WERI-Rb-1 (cell line): ENCODE data around the gene DST.

Experiments used
- DNase-seq: peaks from one replicate; pipeline ENCODE4 v3.0.0-alpha.2; 2020
- H3K27ac ChIP-seq: fragments of 250-450 bp; sonication (Bioruptor Pico); 2 replicates; pipeline ENCODE4 v1.5.1; 2020; ENCODE audit warnings: mild to moderate bottlenecking, moderate library complexity
- H3K27me3 ChIP-seq: fragments of 250-450 bp; sonication (Bioruptor Pico); 2 replicates; pipeline ENCODE4 v1.5.1; 2021; ENCODE audit warnings: mild to moderate bottlenecking, low read depth, moderate library complexity; ENCODE audit not compliant: insufficient read depth, severe bottlenecking
- H3K36me3 ChIP-seq: fragments of 250-450 bp; sonication (Bioruptor Pico); 2 replicates; pipeline ENCODE4 v1.5.1; 2020; ENCODE audit warnings: mild to moderate bottlenecking, moderate library complexity
- H3K4me3 ChIP-seq: 2 replicates; pipeline ENCODE4 v1.5.1; 2011; ENCODE audit warnings: low read depth, mild to moderate bottlenecking, control low read depth, low read length
- H3K9me3 ChIP-seq: fragments of 250-450 bp; sonication (Bioruptor Pico); 2 replicates; pipeline ENCODE4 v1.5.1; 2021; ENCODE audit warnings: mild to moderate bottlenecking, moderate library complexity; ENCODE audit not compliant: severe bottlenecking
- TF ChIP-seq, protein P1 (sequence below): IDR thresholded peaks from 2 replicates; pipeline ENCODE4 v1.5.1; 2011; ENCODE audit warnings: low read depth, mild to moderate bottlenecking, control low read depth, inconsistent platforms, low read length

DST gene

DNA sequence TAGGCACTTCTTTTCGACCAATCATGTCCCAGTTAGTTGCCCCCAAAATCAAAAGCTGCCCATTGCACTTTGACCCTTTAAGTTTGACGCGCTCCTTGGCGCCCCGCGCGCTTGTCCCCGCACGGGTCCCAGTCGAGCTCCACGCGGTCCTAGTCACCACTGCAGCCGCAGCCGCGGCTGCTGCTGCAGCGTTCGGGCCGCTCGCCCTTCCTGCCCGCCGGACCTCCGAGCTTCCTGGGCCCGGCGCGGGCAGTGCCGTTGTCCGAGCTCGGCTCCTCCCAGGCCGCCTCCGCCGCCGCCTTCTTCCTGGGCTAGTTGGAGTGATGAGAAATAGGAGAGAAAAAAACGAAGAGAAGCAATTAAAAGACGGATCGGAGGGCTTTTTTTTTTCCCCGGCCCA is 209.6 kb downstream of the DST start:
- peaks cover 3% of the 10 kb centered on the region for H3K9me3 ChIP-seq
- H3K4me3 ChIP-seq = no peak overlapping the region
- no peaks in the 10 kb centered on the region for H3K36me3 ChIP-seq
- TF ChIP-seq, protein P1, sequence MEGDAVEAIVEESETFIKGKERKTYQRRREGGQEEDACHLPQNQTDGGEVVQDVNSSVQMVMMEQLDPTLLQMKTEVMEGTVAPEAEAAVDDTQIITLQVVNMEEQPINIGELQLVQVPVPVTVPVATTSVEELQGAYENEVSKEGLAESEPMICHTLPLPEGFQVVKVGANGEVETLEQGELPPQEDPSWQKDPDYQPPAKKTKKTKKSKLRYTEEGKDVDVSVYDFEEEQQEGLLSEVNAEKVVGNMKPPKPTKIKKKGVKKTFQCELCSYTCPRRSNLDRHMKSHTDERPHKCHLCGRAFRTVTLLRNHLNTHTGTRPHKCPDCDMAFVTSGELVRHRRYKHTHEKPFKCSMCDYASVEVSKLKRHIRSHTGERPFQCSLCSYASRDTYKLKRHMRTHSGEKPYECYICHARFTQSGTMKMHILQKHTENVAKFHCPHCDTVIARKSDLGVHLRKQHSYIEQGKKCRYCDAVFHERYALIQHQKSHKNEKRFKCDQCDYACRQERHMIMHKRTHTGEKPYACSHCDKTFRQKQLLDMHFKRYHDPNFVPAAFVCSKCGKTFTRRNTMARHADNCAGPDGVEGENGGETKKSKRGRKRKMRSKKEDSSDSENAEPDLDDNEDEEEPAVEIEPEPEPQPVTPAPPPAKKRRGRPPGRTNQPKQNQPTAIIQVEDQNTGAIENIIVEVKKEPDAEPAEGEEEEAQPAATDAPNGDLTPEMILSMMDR = no peak
- H3K27me3 ChIP-seq = no peaks in the 10 kb centered on the region
- no peak for DNase-seq
- H3K27ac ChIP-seq = no peak overlapping the region

DNA sequence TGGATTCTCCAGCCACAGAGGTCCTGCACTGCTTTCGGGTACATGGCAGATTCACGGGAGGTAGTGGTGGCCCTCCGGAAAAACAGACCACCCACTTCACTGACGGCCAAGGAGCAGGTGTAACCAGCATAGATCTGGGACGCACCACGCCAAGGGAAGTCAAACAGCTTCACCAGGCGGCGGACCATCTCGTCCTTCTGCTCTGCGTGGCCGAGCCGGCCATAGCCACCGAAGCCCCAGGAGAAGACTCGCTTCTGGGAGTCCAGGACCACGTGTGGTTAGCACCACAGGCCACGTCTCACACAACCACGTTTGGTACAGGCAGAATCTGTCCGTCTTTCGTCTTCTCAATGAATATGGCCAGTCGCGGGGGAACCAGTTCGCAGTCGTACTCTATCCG is 210.5 kb downstream of the DST start:
- no peak overlapping the region for H3K4me3 ChIP-seq

DNA sequence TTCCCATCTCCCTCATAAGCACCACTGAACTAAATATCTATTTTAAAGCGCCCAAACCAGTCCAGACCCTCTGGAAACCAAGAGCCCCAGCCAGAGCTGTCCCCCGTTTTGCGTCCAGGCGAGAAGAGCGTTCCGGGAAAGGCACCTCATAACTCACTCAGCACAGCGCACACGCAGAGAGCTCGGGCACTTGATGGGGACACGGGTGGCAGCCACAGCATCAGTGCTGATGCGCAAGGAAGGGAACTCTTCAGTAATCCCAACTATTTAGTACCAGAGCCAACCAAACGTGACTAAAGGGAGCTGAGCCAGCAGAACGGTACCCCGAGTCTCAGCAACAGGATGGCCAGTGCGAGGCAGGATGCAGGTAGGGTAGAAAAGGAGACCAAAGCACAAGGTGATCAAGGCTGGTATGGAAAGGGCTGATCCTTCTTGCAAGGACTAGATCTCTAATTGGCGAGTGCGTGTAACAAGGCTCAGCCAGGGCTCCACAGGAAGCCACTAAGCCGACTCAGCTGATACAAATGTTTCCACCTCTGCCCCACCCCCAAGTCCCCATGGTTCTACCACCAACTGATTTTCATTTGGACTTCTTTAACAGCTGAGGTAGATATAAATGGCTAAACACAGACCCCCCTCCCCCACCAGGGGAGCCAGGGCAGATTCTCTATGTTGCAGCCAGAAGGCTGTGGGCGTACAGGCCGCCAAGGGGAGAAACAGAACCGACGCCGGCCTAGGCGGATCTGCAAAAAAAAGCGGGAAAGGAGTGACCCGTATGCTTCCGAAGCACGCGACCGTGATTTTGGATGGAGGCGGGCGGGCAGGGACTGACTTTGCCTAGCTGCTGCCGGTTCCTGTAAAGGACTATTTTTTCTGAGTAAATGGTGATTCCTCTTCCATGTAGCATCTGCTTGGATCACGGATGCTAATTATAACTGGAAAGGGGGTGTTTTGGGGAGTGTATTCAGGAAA is 211.8 kb downstream of the DST start:
- Histone ChIP-seq H3K9me3 (peaks cover 8% of the 10 kb centered on the region), H3K27ac (no peak overlapping the region), H3K4me3 (no peak overlapping the region), H3K27me3 (no peaks in the 10 kb centered on the region), H3K36me3 (no peaks in the 10 kb centered on the region)
- TF ChIP-seq, protein P1 = no peak
- no peak for DNase-seq

More for the DNA sequence above, 210.5 kb downstream of the DST start:
- no peak overlapping the region for H3K27ac ChIP-seq
- no peak for DNase-seq
- peaks cover 5% of the 10 kb centered on the region for H3K9me3 ChIP-seq
- TF ChIP-seq, protein P1 = no peak
- H3K36me3 ChIP-seq = no peaks in the 10 kb centered on the region
- no peaks in the 10 kb centered on the region for H3K27me3 ChIP-seq

DNA sequence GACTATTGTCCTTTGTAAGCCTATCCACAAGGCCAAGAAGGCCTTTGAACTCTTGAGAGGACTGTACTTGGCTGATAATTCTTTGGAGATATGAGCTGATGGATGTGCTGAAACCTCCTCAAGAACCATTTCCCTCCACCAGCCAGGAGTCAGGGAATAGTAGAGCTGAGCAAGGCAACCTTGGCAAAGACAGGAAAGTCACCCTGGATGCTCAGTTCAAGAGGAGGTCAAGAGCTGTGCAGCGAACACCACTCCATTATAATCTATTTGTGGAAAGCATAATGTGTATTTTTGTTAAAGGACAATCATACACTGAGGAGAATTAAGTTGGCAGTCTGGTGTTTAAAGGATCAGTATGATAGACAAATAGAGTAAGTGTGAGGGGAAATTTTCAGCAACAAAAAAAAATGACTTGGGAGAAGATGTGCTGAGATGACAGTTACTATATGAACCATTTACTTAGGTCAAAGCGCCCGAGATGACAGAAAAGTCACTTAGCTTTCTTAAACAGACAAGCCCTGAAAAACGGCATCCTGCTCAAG is 218.1 kb downstream of the DST start:
- Histone ChIP-seq H3K27ac (no peak overlapping the region), H3K9me3 (peaks cover 5% of the 10 kb centered on the region), H3K27me3 (no peaks in the 10 kb centered on the region), H3K36me3 (no peaks in the 10 kb centered on the region), H3K4me3 (no peak overlapping the region)
- no peak for DNase-seq
- TF ChIP-seq, protein P1 = no peak

DNA sequence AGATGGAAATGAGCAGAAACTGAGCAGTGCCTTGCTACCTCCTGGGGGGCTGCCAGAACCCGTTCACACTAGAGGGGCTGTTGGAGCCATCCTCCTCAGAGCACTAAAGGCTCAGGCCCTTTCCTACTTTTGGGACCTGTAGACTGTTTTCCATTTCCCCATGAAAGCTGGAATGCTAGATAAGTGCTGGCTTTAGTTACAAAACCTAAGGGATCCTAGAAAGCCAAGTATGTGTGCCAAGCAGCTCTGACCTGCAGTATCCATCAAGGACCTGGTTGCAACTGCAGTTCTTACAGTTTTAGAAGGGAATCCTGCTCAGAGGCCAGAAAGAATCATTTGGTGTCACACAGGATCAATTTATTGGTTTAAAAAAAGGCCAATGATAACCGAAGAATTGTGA is 218.6 kb downstream of the DST start:
- TF ChIP-seq, protein P1 = no peak
- Histone ChIP-seq H3K27me3 (no peaks in the 10 kb centered on the region), H3K36me3 (no peaks in the 10 kb centered on the region), H3K9me3 (peaks cover 5% of the 10 kb centered on the region), H3K27ac (no peak overlapping the region), H3K4me3 (no peak overlapping the region)
- DNase-seq = no peak
